Lower leg skin (tissue), 3 donors: ENCODE data around the gene HECTD4.

Experiments used
- CTCF ChIP-seq, 3 donors: fragments of 450-650 bp; IDR thresholded peaks; one replicate each; pipeline ENCODE4 v1.5.1; 2016; ENCODE audit warnings: antibody characterized with exemption in 3 of 3, mild to moderate bottlenecking in 3 of 3, moderate library complexity in 2 of 3
- POLR2A ChIP-seq, 2 donors: fragments of 450-650 bp; IDR thresholded peaks; one replicate each; pipeline ENCODE4 v1.6.1; 2016 to 2017; ENCODE audit warnings: antibody characterized with exemption in 2 of 2, mild to moderate bottlenecking in 1 of 2, moderate library complexity in 1 of 2

GRCh38 chr12:112330706-112331105 is 51.5 kb downstream of the HECTD4 start:
- TF ChIP-seq CTCF (IDR thresholded peaks at IDR 0.05) = no peak
- no peak for TF ChIP-seq POLR2A (IDR thresholded peaks at IDR 0.05)
